Pancreas (tissue), 10 donors: ENCODE results near the gene KIAA1549. TPM values are rescaled to one million over a fixed set of nuclear protein-coding genes. Genes with fewer than 3 reads are reported as not detected.

Experiments
- ATAC-seq, 4 donors: fragments of 200-7000 bp; cut with Tn5 transposase; one replicate each; pipeline versions ENCODE4 v1.8.0 to v1.9.1; 2020; ENCODE audit warnings: mild to moderate bottlenecking in 4 of 4, moderate library complexity in 4 of 4
- DNase-seq, 6 donors: peaks; one replicate each; pipeline ENCODE4 v3.0.0-alpha.2; 2020
- FAIRE-seq: peaks from 2 replicates; lab custom pipeline; 2012; peaks lifted over from hg19 to GRCh38; lab: Jason Lieb, UNC
- H3K27ac ChIP-seq, 4 donors: fragments of 200-600 bp; sonication (generic); 1 replicate in 3 of 4; 2 replicates in 1 of 4; pipeline versions ENCODE4 v1.5.0 to v1.8.0; 2020
- H3K27me3 ChIP-seq, 4 donors: fragments of 200-600 bp; one replicate each; pipeline ENCODE4 v1.8.0; 2021
- H3K36me3 ChIP-seq, 3 donors: fragments of 200-600 bp; sonication (generic) in 1 of 3; one replicate each; pipeline versions ENCODE4 v1.5.0 to v1.8.0; 2020 to 2021
- H3K4me1 ChIP-seq, 3 donors: fragments of 200-600 bp; one replicate each; pipeline ENCODE4 v1.8.0; 2021
- H3K4me3 ChIP-seq, 4 donors: fragments of 200-600 bp; sonication (generic) in 2 of 4; one replicate each; pipeline versions ENCODE4 v1.5.0 to v1.8.0; 2020 to 2021
- H3K9me3 ChIP-seq, 4 donors: fragments of 200-600 bp; one replicate each; pipeline ENCODE4 v1.8.0; 2021
- WGBS, 2 donors: extraction: QIAGEN DNeasy Blood & Tissue Kit; methylation state at CpG; one replicate each; pipeline ENCODE4 v1.1.7; 2013; 5-methylcytosine and 5-hydroxymethylcytosine counted together
- intact Hi-C, 3 donors: fragments of 100-400 bp; cut with DNase I; formaldehyde crosslinking; loops; one replicate each; pipeline versions ENCODE4 v1.11.1 to v1.14.2; 2022
- polyA plus RNA-seq, 2 donors: library from polyadenylated mRNA; stranded (reverse); fragments of 200-250 nt; gene quantifications; one replicate each; pipeline ENCODE4 v1.2.3, GENCODE V29; 2013
- total RNA-seq, 6 donors: library from RNA; stranded (reverse); fragmentation: NEBNext Ultra II Directional in 4 of 6; extraction: Animal tissue kit (Norgen Biotek cat#: 25700) in 4 of 6; gene quantifications; one replicate each; pipeline versions ENCODE4 v1.2.1 to v1.2.4, GENCODE V29; 2021 to 2023
- TF ChIP-seq, protein P1 (sequence below), 4 donors: fragments of 200-600 bp; sonication (generic) in 3 of 4; IDR thresholded peaks; one replicate each; pipeline versions ENCODE4 v1.5.0 to v1.8.0; 2021; ENCODE audit warnings: antibody characterized with exemption in 4 of 4
- donor health status: healthy with polysubstance abuse.
- donor health status: DM: no; HTN: no; CAD: no; lungs with moderate emphysema.
- donor health status: DM: no; HTN: no; CAD: no.
- donor health status: control.
- donor health status: control.
- donor health status: Bipolar disorder and iron deficiency.
- donor health status: DM: yes; HTN: yes; CAD: no.
- donor health status: DM: no; HTN: no; CAD: no.
- donor health status: DM: no; HTN: no; CAD: no.
- donor health status: DM: yes; HTN: yes; CAD: no.

KIAA1549 gene
- total and polyA plus RNA-seq, 8 donors: 1.9 to 8.0 (median 7.0) TPM

DNA sequence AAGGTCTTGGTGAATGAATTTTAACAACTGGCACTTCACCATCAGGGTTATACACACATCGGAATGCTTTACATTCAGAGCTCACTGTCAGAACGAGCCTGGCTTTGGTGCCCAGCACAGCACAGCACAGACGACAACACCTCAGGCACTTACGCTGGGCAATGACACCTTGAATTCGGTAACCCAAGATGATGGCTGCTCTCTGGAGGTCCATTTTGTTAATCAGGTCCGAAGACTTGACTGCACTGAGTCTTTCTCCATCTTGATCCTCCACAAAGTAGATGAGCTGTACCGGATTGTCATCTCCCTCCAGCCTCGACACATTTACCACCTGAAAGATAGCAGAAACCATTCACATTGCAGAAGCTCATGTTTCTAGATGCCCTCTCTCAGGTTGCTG is 82.4 kb downstream of the KIAA1549 start:
- no peaks in the 10 kb centered on the region for H3K27me3 ChIP-seq

GRCh38 chr7:138898255-138898654 is 82.9 kb downstream of the KIAA1549 start:
- no peak overlapping the region for H3K27ac ChIP-seq
- H3K9me3 ChIP-seq: no peaks in the 10 kb centered on the region
- H3K27me3 ChIP-seq: no peaks in the 10 kb centered on the region
- intact Hi-C loops: no loop called here
- H3K4me3 ChIP-seq: no peak overlapping the region
- WGBS, 2 donors: 79 to 91% methylated on average over 3 of the region's 3 CpGs
- no peak for DNase-seq
- TF ChIP-seq, protein P1, sequence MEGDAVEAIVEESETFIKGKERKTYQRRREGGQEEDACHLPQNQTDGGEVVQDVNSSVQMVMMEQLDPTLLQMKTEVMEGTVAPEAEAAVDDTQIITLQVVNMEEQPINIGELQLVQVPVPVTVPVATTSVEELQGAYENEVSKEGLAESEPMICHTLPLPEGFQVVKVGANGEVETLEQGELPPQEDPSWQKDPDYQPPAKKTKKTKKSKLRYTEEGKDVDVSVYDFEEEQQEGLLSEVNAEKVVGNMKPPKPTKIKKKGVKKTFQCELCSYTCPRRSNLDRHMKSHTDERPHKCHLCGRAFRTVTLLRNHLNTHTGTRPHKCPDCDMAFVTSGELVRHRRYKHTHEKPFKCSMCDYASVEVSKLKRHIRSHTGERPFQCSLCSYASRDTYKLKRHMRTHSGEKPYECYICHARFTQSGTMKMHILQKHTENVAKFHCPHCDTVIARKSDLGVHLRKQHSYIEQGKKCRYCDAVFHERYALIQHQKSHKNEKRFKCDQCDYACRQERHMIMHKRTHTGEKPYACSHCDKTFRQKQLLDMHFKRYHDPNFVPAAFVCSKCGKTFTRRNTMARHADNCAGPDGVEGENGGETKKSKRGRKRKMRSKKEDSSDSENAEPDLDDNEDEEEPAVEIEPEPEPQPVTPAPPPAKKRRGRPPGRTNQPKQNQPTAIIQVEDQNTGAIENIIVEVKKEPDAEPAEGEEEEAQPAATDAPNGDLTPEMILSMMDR (IDR thresholded peaks at IDR 0.05): no peak
- no peak for FAIRE-seq
- no peak for ATAC-seq
- no peaks in the 10 kb centered on the region for H3K4me1 ChIP-seq
- H3K36me3 ChIP-seq: peaks cover 0 to 5% (median 0%) of the 10 kb centered on the region in 3 donors

More for the DNA sequence above, 82.4 kb downstream of the KIAA1549 start:
- Histone ChIP-seq H3K4me3 (no peak overlapping the region), H3K9me3 (no peaks in the 10 kb centered on the region), H3K36me3 (peaks cover 0 to 5% (median 0%) of the 10 kb centered on the region in 3 donors), H3K4me1 (no peaks in the 10 kb centered on the region), H3K27ac (no peak overlapping the region)
- FAIRE-seq (no peak), ATAC-seq (no peak), DNase-seq (no peak)
- WGBS, 2 donors: 88% methylated on average over 8 of the region's 8 CpGs
- intact Hi-C loops: no loop called here
- TF ChIP-seq, protein P1 (IDR thresholded peaks at IDR 0.05): no peak

DNA sequence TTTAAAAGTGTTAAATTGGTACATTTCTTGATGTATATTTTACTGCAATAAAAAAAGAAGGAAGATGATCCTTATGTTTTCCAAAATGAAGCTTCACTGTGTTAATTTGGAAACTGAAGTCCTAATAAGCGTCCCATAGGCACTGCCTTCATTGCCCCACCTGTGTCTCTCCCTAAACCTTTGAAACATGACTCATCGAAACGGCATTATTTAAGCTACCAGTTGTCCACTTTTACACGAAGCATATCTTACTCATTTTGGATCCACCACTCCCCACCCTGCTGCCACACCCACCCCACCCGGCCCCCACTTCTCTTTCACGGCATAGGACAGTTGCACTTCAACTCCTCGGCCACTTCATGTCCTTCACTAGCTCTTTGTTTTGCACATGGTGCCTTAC is 85.5 kb downstream of the KIAA1549 start:
- WGBS, 2 donors: 84 to 88% methylated on average over 7 of the region's 7 CpGs
- TF ChIP-seq, protein P1 (IDR thresholded peaks at IDR 0.05): no peak
- H3K4me3 ChIP-seq: no peak overlapping the region
- no peaks in the 10 kb centered on the region for H3K27me3 ChIP-seq
- ATAC-seq (no peak), DNase-seq (no peak), FAIRE-seq (no peak)
- no peaks in the 10 kb centered on the region for H3K9me3 ChIP-seq
- intact Hi-C loops: no loop called here
- H3K27ac ChIP-seq: no peak overlapping the region
- H3K4me1 ChIP-seq: no peaks in the 10 kb centered on the region
- H3K36me3 ChIP-seq: peaks cover 0 to 5% (median 5%) of the 10 kb centered on the region in 3 donors

DNA sequence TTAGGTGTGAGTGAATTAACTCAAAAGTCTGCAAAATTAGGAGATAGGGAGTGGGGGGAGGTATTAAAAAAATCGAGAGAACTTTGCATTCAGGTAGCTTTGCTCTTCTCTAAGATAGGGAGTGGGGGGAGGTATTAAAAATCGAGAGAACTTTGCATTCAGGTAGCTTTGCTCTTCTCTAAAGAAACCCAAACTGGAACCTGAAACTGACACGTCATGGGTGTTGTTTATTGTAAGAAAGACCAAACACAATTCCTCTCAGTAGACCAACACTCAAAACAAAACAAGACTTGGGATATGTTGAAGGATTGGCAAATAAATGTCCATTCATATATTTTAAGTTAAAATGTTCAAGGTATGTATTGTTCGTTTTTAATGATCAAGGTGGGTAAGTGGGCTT is 87.9 kb downstream of the KIAA1549 start:
- Histone ChIP-seq H3K4me1 (no peaks in the 10 kb centered on the region), H3K36me3 (peaks cover 0 to 5% (median 5%) of the 10 kb centered on the region in 3 donors), H3K27ac (no peak overlapping the region), H3K4me3 (no peak overlapping the region), H3K9me3 (no peaks in the 10 kb centered on the region), H3K27me3 (no peaks in the 10 kb centered on the region)
- TF ChIP-seq, protein P1 (IDR thresholded peaks at IDR 0.05): no peak
- intact Hi-C loops: no loop called here
- FAIRE-seq (no peak), DNase-seq (no peak), ATAC-seq (no peak)
- WGBS, 2 donors: 78 to 90% methylated on average over 4 of the region's 4 CpGs

- no peaks in the 10 kb centered on the region for H3K27me3 ChIP-seq
- no peaks in the 10 kb centered on the region for H3K9me3 ChIP-seq
- H3K27ac ChIP-seq: no peak overlapping the region
- no peaks in the 10 kb centered on the region for H3K4me1 ChIP-seq
- ATAC-seq (peak in 1 of 4 donors; percentile 51), FAIRE-seq (no peak), DNase-seq (no peak)
- TF ChIP-seq, protein P1 (IDR thresholded peaks at IDR 0.05): no peak
- H3K36me3 ChIP-seq: peaks cover 0 to 5% (median 5%) of the 10 kb centered on the region in 3 donors
- H3K4me3 ChIP-seq: no peak overlapping the region
- intact Hi-C loops: no loop called here
- 81 to 85% methylated on average over 5 of the region's 5 CpGs for WGBS, 2 donors
These were observed 88.4 kb downstream of the KIAA1549 start for GRCh38 chr7:138892812-138893211.
